GM18907 (cell line): Measurements from ENCODE around the gene SPACA4.

ENCODE experiments used
- ATAC-seq: cut with Tn5 transposase; IDR thresholded peaks from one replicate; pipeline ENCODE4 v1.9.1; 2021; ENCODE audit warnings: mild to moderate bottlenecking, moderate library complexity; ENCODE audit not compliant: unreplicated experiment

SPACA4 gene

GRCh38 chr19:48633148-48634035 lies 26.9 kb downstream of the SPACA4 start:
- ATAC-seq: no peak

- no peak for ATAC-seq
Measured at GRCh38 chr19:48634036-48634342, 27.4 kb downstream of the SPACA4 start.

GRCh38 chr19:48634424-48635262 lies 28.1 kb downstream of the SPACA4 start:
- ATAC-seq: peak; percentile 32

GRCh38 chr19:48635263-48635965 lies 28.9 kb downstream of the SPACA4 start:
- ATAC-seq: peak; percentile 19

- ATAC-seq: no peak
Measured at GRCh38 chr19:48635966-48636858, 29.7 kb downstream of the SPACA4 start.

GRCh38 chr19:48636859-48637448 lies 30.4 kb downstream of the SPACA4 start, which contains the start of gene DBP:
DBP (minus strand) TSS chr19:48637379; CDS start chr19:48636994, 385 bp downstream.
- no peak for ATAC-seq

GRCh38 chr19:48637449-48637947 lies 31.0 kb downstream of the SPACA4 start:
- peak; percentile 61 for ATAC-seq

- ATAC-seq: peak; percentile 23
Measured at GRCh38 chr19:48637948-48638830, 31.6 kb downstream of the SPACA4 start.

- no peak for ATAC-seq
Measured at GRCh38 chr19:48638831-48639381, 32.4 kb downstream of the SPACA4 start.

GRCh38 chr19:48639483-48640375 lies 33.2 kb downstream of the SPACA4 start:
- ATAC-seq: no peak

- no peak for ATAC-seq
Measured at GRCh38 chr19:48641850-48642249, 35.3 kb downstream of the SPACA4 start.

- no peak for ATAC-seq
Measured at GRCh38 chr19:48642862-48643261, 36.3 kb downstream of the SPACA4 start.

GRCh38 chr19:48644355-48644754 lies 37.8 kb downstream of the SPACA4 start:
- no peak for ATAC-seq

GRCh38 chr19:48644839-48645619 lies 38.5 kb downstream of the SPACA4 start:
- peak; percentile 51 for ATAC-seq

GRCh38 chr19:48645620-48646000 lies 39.1 kb downstream of the SPACA4 start:
- ATAC-seq: no peak

GRCh38 chr19:48646001-48646721 lies 39.6 kb downstream of the SPACA4 start, which contains the start of gene CA11:
CA11 (minus strand) TSS chr19:48646187; CDS start chr19:48645632, 555 bp downstream.
- ATAC-seq: peak; percentile 61
